ENCODE results near the gene ARL15. TPM values are rescaled to one million over a fixed set of nuclear protein-coding genes. Genes with fewer than 3 reads are reported as not detected.

ARL15 gene
- total RNA-seq, 1 experiment from 2014 or later, result 6.9 TPM

GRCh38 chr5:54317511-54318260 is 7.3 kb upstream of the ARL15 start:
- no peaks in the 10 kb centered on the region for H3K27me3 ChIP-seq (ENCODE audit: low read length)
- intact Hi-C loops (cut with micrococcal nuclease), result no loop called here
- no peaks in the 10 kb centered on the region for H3K9me3 ChIP-seq (ENCODE audit: low read length)
- H3K36me3 ChIP-seq (ENCODE audit: low read depth, low read length), result no peaks in the 10 kb centered on the region
- no peak overlapping the region for H3K4me2 ChIP-seq (ENCODE audit: low read length)
- ChIA-PET CTCF (no interaction called here), POLR2A (ENCODE audit: unreplicated experiment) (no interaction called here)
- no peaks in the 10 kb centered on the region for H3K9me2 ChIP-seq (replicated peaks; ENCODE audit: low read length)
- H3K9ac ChIP-seq (ENCODE audit: low read length), result no peak overlapping the region
- H3F3A ChIP-seq (ENCODE audit: low read length, unreplicated experiment), result no peaks in the 10 kb centered on the region
- no peak overlapping the region for H2AFZ ChIP-seq (ENCODE audit: low read length)
- TF ChIP-seq EZH2 (IDR thresholded peaks at IDR 0.05; ENCODE audit: low read length, unreplicated experiment), result no peak
- peaks cover 8% of the 10 kb centered on the region for H3K4me1 ChIP-seq (ENCODE audit: insufficient read depth, low read length)
- no peak overlapping the region for H3K27ac ChIP-seq (ENCODE audit: low read length)
- DNase-seq (no peak), ATAC-seq (no peak)
- no peaks in the 10 kb centered on the region for H3K79me2 ChIP-seq (ENCODE audit: low read length)
- H3K4me3 ChIP-seq (ENCODE audit: low read length), result no peak overlapping the region
- no peaks in the 10 kb centered on the region for H4K20me1 ChIP-seq (ENCODE audit: low read length)
- no TSS peak for BruUV-seq (replicated peaks)

GRCh38 chr5:54315736-54316528 is 5.6 kb upstream of the ARL15 start:
- CTCF ChIA-PET, result no interaction called here
- intact Hi-C loops (cut with micrococcal nuclease), result no loop called here

More at GRCh38 chr5:54315736-54316528, 5.6 kb upstream of the ARL15 start:
- Histone ChIP-seq H3K27me3 (ENCODE audit: low read length) (no peaks in the 10 kb centered on the region), H4K20me1 (ENCODE audit: low read length) (no peaks in the 10 kb centered on the region), H3K4me1 (ENCODE audit: insufficient read depth, low read length) (peaks cover 8% of the 10 kb centered on the region), H3K4me2 (ENCODE audit: low read length) (no peak overlapping the region), H3K9me2 (replicated peaks; ENCODE audit: low read length) (no peaks in the 10 kb centered on the region), H3K9me3 (ENCODE audit: low read length) (no peaks in the 10 kb centered on the region), H3K9ac (ENCODE audit: low read length) (no peak overlapping the region), H2AFZ (ENCODE audit: low read length) (no peak overlapping the region), H3K79me2 (ENCODE audit: low read length) (no peaks in the 10 kb centered on the region), H3K27ac (ENCODE audit: low read length) (no peak overlapping the region), H3F3A (ENCODE audit: low read length, unreplicated experiment) (no peaks in the 10 kb centered on the region), H3K36me3 (ENCODE audit: low read depth, low read length) (no peaks in the 10 kb centered on the region), H3K4me3 (ENCODE audit: low read length) (no peak overlapping the region)
- DNase-seq (no peak), ATAC-seq (no peak)
- TF ChIP-seq EZH2 (IDR thresholded peaks at IDR 0.05; ENCODE audit: low read length, unreplicated experiment) (no peak), CTCF (conservative IDR thresholded peaks at IDR 0.05; ENCODE audit: low read depth, low read length) (no peak), EZH2phosphoT487 (IDR thresholded peaks at IDR 0.05; ENCODE audit: borderline replicate concordance, low read length) (no peak)
- BruUV-seq (replicated peaks), result no TSS peak
- POLR2A ChIA-PET (ENCODE audit: unreplicated experiment), result no interaction called here

Data from PC-3 (cell line).